ENCODE measurements around the gene MAP6D1.

GRCh38 chr3:183815951-183816475 is 9.4 kb downstream of the MAP6D1 start:
- TF ChIP-seq POLR2AphosphoS5 (IDR thresholded peaks at IDR 0.05; ENCODE audit: low read depth, low read length) = no peak
- no peak for TF ChIP-seq POLR2A (IDR thresholded peaks at IDR 0.05; ENCODE audit: low read depth, low read length)
